ENCODE measurements around the gene LENEP.
"Not testable (repeated sequence)": the region's sequence is repeated elsewhere in the genome, so short reads cannot be mapped to it uniquely, and the experiment has no call there.

Gene LENEP

GRCh38 chr1:154975409-154976059 lies 17.9 kb upstream of the LENEP start:
- DNase-seq (ENCODE audit: low spot score): no peak

- DNase-seq (ENCODE audit: low spot score): not testable (repeated sequence)
Observed at GRCh38 chr1:154977762-154978161, 15.6 kb upstream of the LENEP start.

- no peak for DNase-seq (ENCODE audit: low spot score)
Observed at GRCh38 chr1:154978360-154978759, 15.0 kb upstream of the LENEP start.

- no peak for DNase-seq (ENCODE audit: low spot score)
Observed at GRCh38 chr1:154982341-154982740, 11.0 kb upstream of the LENEP start.

GRCh38 chr1:154982897-154983648 lies 10.3 kb upstream of the LENEP start, which contains the start of gene FLAD1:
Gene FLAD1 (plus strand): TSS chr1:154983344. CDS start chr1:154983695, 351 bp downstream.
- peak; percentile 99 for DNase-seq (ENCODE audit: low spot score)

- DNase-seq (ENCODE audit: low spot score): no peak
Observed at GRCh38 chr1:154983776-154984466, 9.5 kb upstream of the LENEP start.

GRCh38 chr1:154986736-154987135 lies 6.7 kb upstream of the LENEP start:
- DNase-seq (ENCODE audit: low spot score): not testable (repeated sequence)

GRCh38 chr1:154987326-154987725 lies 6.1 kb upstream of the LENEP start:
- DNase-seq (ENCODE audit: low spot score): no peak

GRCh38 chr1:154988058-154988954 lies 5.1 kb upstream of the LENEP start:
- DNase-seq (ENCODE audit: low spot score): no peak

GRCh38 chr1:154989195-154989860 lies 4.1 kb upstream of the LENEP start:
- no peak for DNase-seq (ENCODE audit: low spot score)

- DNase-seq (ENCODE audit: low spot score): no peak
Observed at GRCh38 chr1:154990276-154990675, 3.1 kb upstream of the LENEP start.

- DNase-seq (ENCODE audit: low spot score): no peak
Observed at GRCh38 chr1:154992721-154993571, 440 bp upstream of the LENEP start.

- DNase-seq (ENCODE audit: low spot score): no peak
Observed at GRCh38 chr1:154994269-154994587, 842 bp downstream of the LENEP start.

- no peak for DNase-seq (ENCODE audit: low spot score)
Observed at GRCh38 chr1:154994591-154994990, 1.2 kb downstream of the LENEP start.

- peak; percentile 83 for DNase-seq (ENCODE audit: low spot score)
Observed at GRCh38 chr1:154995301-154995983, 2.1 kb downstream of the LENEP start.

GRCh38 chr1:154996966-154997701 lies 3.7 kb downstream of the LENEP start:
- no peak for DNase-seq (ENCODE audit: low spot score)

GRCh38 chr1:154998201-154998780 lies 4.9 kb downstream of the LENEP start:
- DNase-seq (ENCODE audit: low spot score): no peak

- peak; percentile 71 for DNase-seq (ENCODE audit: low spot score)
Observed at GRCh38 chr1:154998818-154999570, 5.6 kb downstream of the LENEP start.

Data from AG08395 (cell line).